ENCODE data around the gene KCNQ1. TPM values are rescaled to one million over a fixed set of nuclear protein-coding genes. Genes with fewer than 3 reads are reported as not detected.

The KCNQ1 gene
- polyA plus RNA-seq, 1 donor from 2014 or later, result not detected

- Histone ChIP-seq H3K36me3 (ENCODE audit: insufficient read depth, low read length) (no peaks in the 10 kb centered on the region), H3K27ac (ENCODE audit: low read length) (no peak overlapping the region), H3K9ac (ENCODE audit: low read length) (no peak overlapping the region), H3K79me2 (replicated peaks; ENCODE audit: insufficient read depth, low read length) (no peaks in the 10 kb centered on the region), H2AFZ (ENCODE audit: low read depth, low read length) (no peak overlapping the region), H3K4me2 (ENCODE audit: low read length) (no peak overlapping the region), H3K27me3 (ENCODE audit: insufficient read depth, low read depth, low read length) (no peaks in the 10 kb centered on the region), H3K9me3 (ENCODE audit: low read length) (no peaks in the 10 kb centered on the region), H3F3A (ENCODE audit: insufficient read depth, low read length, poor library complexity, severe bottlenecking) (no peaks in the 10 kb centered on the region), H3K4me3 (ENCODE audit: low read length) (no peak overlapping the region), H3K9me2 (ENCODE audit: insufficient read depth, low read length) (no peaks in the 10 kb centered on the region), H4K20me1 (ENCODE audit: insufficient read depth) (no peaks in the 10 kb centered on the region)
- no peak for TF ChIP-seq MXI1 (conservative IDR thresholded peaks at IDR 0.05; ENCODE audit: poor library complexity, severe bottlenecking)
- no peak for TF ChIP-seq EP300 (conservative IDR thresholded peaks at IDR 0.05; ENCODE audit: poor library complexity, severe bottlenecking)
- no peak for TF ChIP-seq REST (IDR thresholded peaks at IDR 0.05; ENCODE audit: borderline replicate concordance)
- no peak for TF ChIP-seq EZH2 (IDR thresholded peaks at IDR 0.05; ENCODE audit: borderline replicate concordance, insufficient read depth, low read length, poor library complexity, severe bottlenecking)
- no peak for TF ChIP-seq CTCF (IDR thresholded peaks at IDR 0.05; ENCODE audit: poor library complexity, severe bottlenecking)
- no peak for TF ChIP-seq TAF1 (IDR thresholded peaks at IDR 0.05; ENCODE audit: low read depth)
- no peak for TF ChIP-seq RAD21 (conservative IDR thresholded peaks at IDR 0.05)
These were observed 331.0 kb downstream of the KCNQ1 start for GRCh38 chr11:2775626-2776350.

GRCh38 chr11:2776351-2777061, 331.7 kb downstream of the KCNQ1 start:
- Histone ChIP-seq H3F3A (ENCODE audit: insufficient read depth, low read length, poor library complexity, severe bottlenecking) (no peaks in the 10 kb centered on the region), H3K27ac (ENCODE audit: low read length) (no peak overlapping the region), H3K4me2 (ENCODE audit: low read length) (no peak overlapping the region), H3K9ac (ENCODE audit: low read length) (no peak overlapping the region), H3K9me2 (ENCODE audit: insufficient read depth, low read length) (no peaks in the 10 kb centered on the region), H3K27me3 (ENCODE audit: insufficient read depth, low read depth, low read length) (no peaks in the 10 kb centered on the region), H3K36me3 (ENCODE audit: insufficient read depth, low read length) (no peaks in the 10 kb centered on the region), H2AFZ (ENCODE audit: low read depth, low read length) (no peak overlapping the region), H3K9me3 (ENCODE audit: low read length) (no peaks in the 10 kb centered on the region), H3K4me3 (ENCODE audit: low read length) (no peak overlapping the region), H3K79me2 (replicated peaks; ENCODE audit: insufficient read depth, low read length) (no peaks in the 10 kb centered on the region), H4K20me1 (ENCODE audit: insufficient read depth) (no peaks in the 10 kb centered on the region)
- TF ChIP-seq RAD21 (conservative IDR thresholded peaks at IDR 0.05) (no peak), SMC3 (conservative IDR thresholded peaks at IDR 0.05; ENCODE audit: poor library complexity) (no peak), TAF1 (IDR thresholded peaks at IDR 0.05; ENCODE audit: low read depth) (no peak), POLR2AphosphoS5 (IDR thresholded peaks at IDR 0.05) (no peak), EP300 (conservative IDR thresholded peaks at IDR 0.05; ENCODE audit: poor library complexity, severe bottlenecking) (no peak)

Data from neural cell (in vitro differentiated cells).